ENCODE data around the gene CDK16. TPM values are rescaled to one million over a fixed set of nuclear protein-coding genes. Genes with fewer than 3 reads are reported as not detected.

The CDK16 gene
- total RNA-seq, 6 experiments from 2014 or later, result 14.6 to 37.4 (median 29.5) TPM

DNA sequence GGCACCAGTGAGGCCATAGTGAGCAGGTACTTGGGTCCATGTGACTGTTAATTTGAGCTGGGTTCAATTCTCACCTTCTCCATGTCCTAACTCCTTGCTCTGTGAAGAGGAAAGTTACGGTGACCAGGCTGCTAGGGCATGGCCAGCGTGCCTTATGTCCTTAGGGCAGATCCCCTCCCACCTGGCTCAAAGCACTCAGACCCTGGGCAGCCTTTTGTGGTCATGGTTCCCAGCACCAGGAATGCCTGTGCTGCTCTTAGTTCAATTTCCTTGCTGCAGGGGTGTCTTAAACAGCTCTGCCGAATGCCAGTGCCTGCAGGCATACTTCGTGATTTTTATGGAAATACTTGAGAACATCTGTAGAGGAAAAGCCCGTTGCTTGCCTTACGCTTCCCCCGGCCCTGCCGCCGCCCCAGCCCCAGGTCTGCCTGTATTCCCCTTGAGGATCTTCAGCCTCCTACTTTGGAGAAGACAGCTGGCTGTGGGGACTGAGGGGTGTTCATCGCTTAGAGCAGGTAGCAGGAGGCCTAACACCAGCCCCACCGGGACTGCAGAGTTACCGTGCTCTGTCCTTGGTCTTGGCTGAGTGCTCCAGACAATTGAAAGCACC is 3.1 kb upstream of the CDK16 start:
- DNase-seq, result peak in 1 of 3 donors; percentile 33
- intact Hi-C loops (cut with DNase I), result no loop called here
- 100% methylated on average over 1 of the region's 12 CpGs for WGBS (ENCODE audit: insufficient coverage, low coverage, low lambda C conversion rate, missing lambda C conversion rate)
- Histone ChIP-seq H3K27ac (no peak overlapping the region), H3K36me3 (peaks cover 4 to 55% (median 28%) of the 10 kb centered on the region in 4 donors), H3K27me3 (no peaks in the 10 kb centered on the region), H3K9me3 (no peaks in the 10 kb centered on the region), H3K4me3 (no peak overlapping the region), H3K4me1 (peaks cover 0 to 9% (median 0%) of the 10 kb centered on the region in 4 donors)
- ATAC-seq, result no peak
- TF ChIP-seq POLR2A (IDR thresholded peaks at IDR 0.05), result no peak
- TF ChIP-seq, protein P1, sequence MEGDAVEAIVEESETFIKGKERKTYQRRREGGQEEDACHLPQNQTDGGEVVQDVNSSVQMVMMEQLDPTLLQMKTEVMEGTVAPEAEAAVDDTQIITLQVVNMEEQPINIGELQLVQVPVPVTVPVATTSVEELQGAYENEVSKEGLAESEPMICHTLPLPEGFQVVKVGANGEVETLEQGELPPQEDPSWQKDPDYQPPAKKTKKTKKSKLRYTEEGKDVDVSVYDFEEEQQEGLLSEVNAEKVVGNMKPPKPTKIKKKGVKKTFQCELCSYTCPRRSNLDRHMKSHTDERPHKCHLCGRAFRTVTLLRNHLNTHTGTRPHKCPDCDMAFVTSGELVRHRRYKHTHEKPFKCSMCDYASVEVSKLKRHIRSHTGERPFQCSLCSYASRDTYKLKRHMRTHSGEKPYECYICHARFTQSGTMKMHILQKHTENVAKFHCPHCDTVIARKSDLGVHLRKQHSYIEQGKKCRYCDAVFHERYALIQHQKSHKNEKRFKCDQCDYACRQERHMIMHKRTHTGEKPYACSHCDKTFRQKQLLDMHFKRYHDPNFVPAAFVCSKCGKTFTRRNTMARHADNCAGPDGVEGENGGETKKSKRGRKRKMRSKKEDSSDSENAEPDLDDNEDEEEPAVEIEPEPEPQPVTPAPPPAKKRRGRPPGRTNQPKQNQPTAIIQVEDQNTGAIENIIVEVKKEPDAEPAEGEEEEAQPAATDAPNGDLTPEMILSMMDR (IDR thresholded peaks at IDR 0.05), result no peak

- Histone ChIP-seq H3K36me3 (peaks cover 4 to 44% (median 23%) of the 10 kb centered on the region in 4 donors), H3K4me3 (no peak overlapping the region), H3K27me3 (no peaks in the 10 kb centered on the region), H3K9me3 (no peaks in the 10 kb centered on the region), H3K4me1 (peaks cover 0 to 13% (median 0%) of the 10 kb centered on the region in 4 donors), H3K27ac (peak overlapping the region; percentile 48 to 60 (median 58))
- WGBS (ENCODE audit: insufficient coverage, low coverage, low lambda C conversion rate, missing lambda C conversion rate), result 83% methylated on average over 8 of the region's 8 CpGs
- no peak for ATAC-seq
- intact Hi-C loops (cut with DNase I), result no loop called here
- DNase-seq, result peak in 1 of 3 donors; percentile 36
- TF ChIP-seq POLR2A (IDR thresholded peaks at IDR 0.05), result no peak
- TF ChIP-seq, protein P1 (IDR thresholded peaks at IDR 0.05), result no peak
Measured at GRCh38 chrX:47216393-47216925, 2.0 kb upstream of the CDK16 start.

GRCh38 chrX:47217121-47217851 is 1.2 kb upstream of the CDK16 start:
- WGBS (ENCODE audit: insufficient coverage, low coverage, low lambda C conversion rate, missing lambda C conversion rate), result 17% methylated on average over 21 of the region's 22 CpGs
- Histone ChIP-seq H3K36me3 (peaks cover 4 to 37% (median 19%) of the 10 kb centered on the region in 4 donors), H3K9me3 (no peaks in the 10 kb centered on the region), H3K27ac (peak overlapping the region; percentile 48 to 60 (median 58)), H3K4me3 (peak overlapping the region in 2 of 3 donors; percentile 92 to 98), H3K27me3 (no peaks in the 10 kb centered on the region), H3K4me1 (peaks cover 0 to 13% (median 0%) of the 10 kb centered on the region in 4 donors)
- TF ChIP-seq, protein P1 (IDR thresholded peaks at IDR 0.05), result no peak
- no peak for TF ChIP-seq POLR2A (IDR thresholded peaks at IDR 0.05)
- ATAC-seq (peak; percentile 0 to 14 (median 2)), DNase-seq (peak in 1 of 3 donors; percentile 59)
- intact Hi-C loops (cut with DNase I), result no loop called here

GRCh38 chrX:47217852-47218279 is 615 bp upstream of the CDK16 start:
- 4% methylated on average over 20 of the region's 31 CpGs for WGBS (ENCODE audit: insufficient coverage, low coverage, low lambda C conversion rate, missing lambda C conversion rate)
- Histone ChIP-seq H3K27ac (peak overlapping the region; percentile 89 to 99 (median 96)), H3K4me3 (peak overlapping the region; percentile 92 to 98 (median 92)), H3K27me3 (no peaks in the 10 kb centered on the region), H3K9me3 (no peaks in the 10 kb centered on the region), H3K4me1 (peaks cover 0 to 13% (median 0%) of the 10 kb centered on the region in 4 donors), H3K36me3 (peaks cover 0 to 31% (median 15%) of the 10 kb centered on the region in 4 donors)
- TF ChIP-seq, protein P1 (IDR thresholded peaks at IDR 0.05), result no peak
- no peak for TF ChIP-seq POLR2A (IDR thresholded peaks at IDR 0.05)
- ATAC-seq, result peak; percentile 83 to 92 (median 87)
- DNase-seq, result peak; percentile 97 to 99 (median 97)
- intact Hi-C loops (cut with DNase I), result no loop called here
